NCI-H128 (cell line): Measurements from ENCODE around the gene GJA9.
A peak's percentile ranks its signal among the peaks of the same experiment; 100 is the strongest.
"Not testable (repeated sequence)": the region's sequence is repeated elsewhere in the genome, so short reads cannot be mapped to it uniquely, and the experiment has no call there.

Experiments
- DNase-seq: peaks from one replicate; lab custom pipeline; 2025; ENCODE audit not compliant: unreplicated experiment; lab: John Stamatoyannopoulos, UW

GJA9 gene

GRCh38 chr1:38875811-38876210 lies 5.6 kb downstream of the GJA9 start:
- no peak for DNase-seq

GRCh38 chr1:38873027-38873969 lies 8.1 kb downstream of the GJA9 start, which contains the start of gene MYCBP:
MYCBP (minus strand) TSS chr1:38873348; CDS start chr1:38873305, 43 bp downstream.
- DNase-seq = peak; percentile 90

- DNase-seq = no peak
Measured at GRCh38 chr1:38872401-38873026, 8.9 kb downstream of the GJA9 start.

DNA sequence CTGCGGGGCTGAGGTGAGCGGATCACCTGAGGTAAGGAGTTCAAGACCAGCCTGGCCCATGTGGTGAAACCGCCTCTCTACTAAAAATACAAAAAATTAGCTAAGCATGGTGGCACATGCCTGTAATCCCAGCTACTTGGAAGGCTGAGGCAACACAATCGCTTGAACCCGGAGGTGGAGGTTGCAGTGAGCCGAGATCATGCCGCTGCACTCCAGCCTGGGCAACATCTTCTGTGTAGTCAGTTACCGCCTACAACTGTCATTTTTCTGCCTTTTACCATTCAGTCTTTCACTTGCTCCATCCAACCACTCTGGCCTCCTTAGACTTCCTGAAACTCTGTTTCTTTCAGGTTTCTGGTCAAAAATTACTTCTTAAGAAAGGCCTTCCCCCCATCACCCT lies 10.4 kb downstream of the GJA9 start:
- no peak for DNase-seq

- no peak for DNase-seq
Measured at GRCh38 chr1:38867208-38867607, 14.2 kb downstream of the GJA9 start.

- DNase-seq = no peak
Measured at GRCh38 chr1:38865112-38865715, 16.2 kb downstream of the GJA9 start.

DNA sequence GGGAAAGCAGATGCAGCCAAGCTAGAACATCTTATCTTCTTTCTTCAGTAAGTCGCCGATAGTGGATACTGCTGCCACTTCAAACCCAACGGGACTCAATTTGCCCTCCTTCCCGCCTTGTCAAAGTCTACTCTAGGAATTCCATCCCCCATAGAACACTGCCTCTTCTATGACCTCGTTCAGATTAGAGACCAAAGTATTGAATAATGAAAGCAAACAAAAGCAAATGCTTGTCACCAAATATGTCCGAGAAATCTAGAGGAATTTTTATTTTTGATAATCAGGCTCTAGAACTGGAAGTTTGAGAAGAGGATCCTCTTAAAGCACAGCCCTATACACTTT lies 21.0 kb downstream of the GJA9 start:
- DNase-seq = no peak

DNA sequence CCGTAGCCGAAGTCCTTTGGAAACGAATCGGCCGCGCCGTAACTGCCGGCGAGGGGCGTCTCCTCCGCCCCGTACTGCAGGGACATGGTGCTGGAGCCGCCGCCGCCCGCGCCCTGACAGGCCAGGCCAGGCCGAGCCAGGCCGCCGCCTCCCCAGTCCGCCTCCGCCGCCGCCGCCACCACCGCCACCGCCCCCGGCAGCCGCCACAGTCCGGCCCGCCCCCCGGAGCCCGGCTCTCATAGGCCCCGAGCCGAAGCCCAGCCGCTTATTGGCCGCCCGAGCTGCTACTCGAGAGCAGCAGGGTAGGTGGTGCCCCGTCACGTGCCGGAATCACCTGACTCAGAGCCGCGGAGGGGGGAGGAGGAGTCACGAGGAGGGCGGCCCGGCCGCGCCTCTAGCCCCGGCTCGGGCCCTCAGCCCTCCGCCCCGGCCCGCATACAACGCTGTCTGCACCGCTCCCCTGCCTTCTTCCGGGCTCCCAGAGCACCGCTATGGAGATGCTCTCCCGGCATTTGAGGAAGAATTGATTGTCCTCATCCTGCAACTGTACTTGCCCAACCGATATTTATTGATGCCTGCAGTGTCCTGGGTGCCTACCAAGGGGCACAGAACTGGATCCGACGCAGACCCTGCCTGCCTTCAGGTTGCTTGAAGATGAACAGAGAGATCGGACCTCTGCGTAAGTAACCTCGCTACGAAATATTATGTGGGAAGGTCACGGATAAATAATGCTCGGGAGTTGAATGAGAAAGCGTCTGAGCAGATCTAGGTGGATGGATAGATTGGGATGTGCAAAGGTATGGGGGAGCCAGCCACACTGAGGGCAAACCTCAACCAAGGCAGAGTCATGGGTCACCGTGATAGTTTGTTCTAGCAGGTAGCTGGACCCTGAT lies 21.6 kb downstream of the GJA9 start, which contains the start of gene RRAGC:
RRAGC (minus strand) TSS at position 212 of the 893 bp plus-strand sequence; CDS start at position 86, 126 bp downstream.
- peak; percentile 98 for DNase-seq

GRCh38 chr1:38858833-38859560 lies 22.4 kb downstream of the GJA9 start:
- DNase-seq = peak; percentile 16

GRCh38 chr1:38852780-38853179 lies 28.6 kb downstream of the GJA9 start:
- DNase-seq = no peak

DNA sequence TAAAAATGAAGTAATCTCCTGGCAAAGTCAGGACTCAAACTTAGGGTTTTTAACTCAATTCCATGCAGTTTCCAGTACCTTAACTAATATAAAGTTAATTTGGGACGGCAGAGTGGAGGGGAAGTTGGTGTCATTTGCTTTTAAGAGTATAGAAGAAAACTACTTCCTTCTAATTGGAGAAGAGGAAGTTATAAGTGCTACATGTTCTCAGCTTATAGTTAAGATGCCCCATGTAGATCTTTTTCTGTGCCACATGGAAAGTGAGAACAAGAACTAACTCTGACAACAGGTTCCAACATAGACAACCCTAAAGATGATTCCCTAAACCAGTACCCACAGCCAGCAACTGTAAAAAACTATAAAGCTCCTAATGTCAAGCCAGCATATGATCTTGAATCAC lies 33.3 kb downstream of the GJA9 start:
- DNase-seq = no peak

DNA sequence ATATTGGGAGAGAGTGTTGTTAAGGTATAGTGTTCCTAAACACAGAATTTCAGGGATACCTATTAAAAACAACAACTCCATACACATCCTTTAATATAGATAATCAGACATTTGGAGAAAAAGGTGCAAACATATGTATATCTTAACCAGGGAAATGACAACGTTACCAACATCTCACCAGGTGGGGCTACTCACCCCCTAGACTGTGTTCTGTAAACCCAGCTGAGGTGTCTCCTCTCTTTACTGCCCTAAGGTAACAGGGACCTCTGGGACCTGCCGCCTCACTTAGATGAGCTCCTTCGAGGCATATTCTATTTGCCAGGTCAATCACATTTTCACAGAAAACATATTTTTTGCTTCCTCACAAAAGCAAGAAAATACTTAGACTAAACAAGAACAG lies 35.2 kb downstream of the GJA9 start:
- DNase-seq = no peak

- DNase-seq = not testable (repeated sequence)
Measured at GRCh38 chr1:38845088-38845487, 36.3 kb downstream of the GJA9 start.

DNA sequence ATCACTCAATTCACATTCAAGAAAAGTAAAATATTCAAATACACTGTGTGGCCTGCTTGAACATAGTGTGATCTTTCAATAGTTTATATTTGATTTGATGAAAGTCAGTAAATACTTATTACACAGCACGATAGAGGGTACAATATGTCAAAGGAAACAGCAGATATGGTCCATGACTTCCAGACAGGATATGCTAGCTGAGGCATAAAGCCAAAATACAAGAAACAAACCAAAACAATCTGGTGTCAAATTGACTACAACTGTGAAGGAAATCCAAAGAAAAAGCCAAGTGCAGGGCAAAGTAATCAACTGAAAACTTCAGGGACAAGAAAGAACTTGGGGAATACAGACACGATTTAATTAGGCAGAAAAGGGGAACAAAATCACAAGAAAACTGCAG lies 41.1 kb downstream of the GJA9 start:
- no peak for DNase-seq

DNA sequence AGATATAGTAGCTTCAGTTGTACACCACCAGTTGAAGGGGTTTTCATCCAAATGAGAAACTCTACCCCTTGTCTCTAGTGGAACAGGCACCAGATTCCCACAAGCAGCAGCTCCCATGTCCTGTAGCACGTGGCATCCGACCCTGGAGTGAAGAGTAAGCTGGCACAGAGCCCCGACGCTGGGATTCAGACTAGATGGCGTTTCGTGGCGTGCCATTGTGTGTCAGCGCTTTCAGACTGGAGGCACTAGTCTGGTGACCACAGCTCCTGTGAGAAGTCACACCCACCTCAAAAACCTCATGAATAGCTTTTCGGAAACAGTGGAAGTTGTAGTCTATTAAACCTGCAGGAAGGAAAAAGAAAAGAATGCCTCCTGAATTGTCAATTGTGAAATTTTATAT lies 42.0 kb downstream of the GJA9 start:
- DNase-seq = no peak

- not testable (repeated sequence) for DNase-seq
Measured at GRCh38 chr1:38836316-38836715, 45.1 kb downstream of the GJA9 start.

- peak; percentile 64 for DNase-seq
Measured at GRCh38 chr1:38834937-38835827, 46.2 kb downstream of the GJA9 start.

DNA sequence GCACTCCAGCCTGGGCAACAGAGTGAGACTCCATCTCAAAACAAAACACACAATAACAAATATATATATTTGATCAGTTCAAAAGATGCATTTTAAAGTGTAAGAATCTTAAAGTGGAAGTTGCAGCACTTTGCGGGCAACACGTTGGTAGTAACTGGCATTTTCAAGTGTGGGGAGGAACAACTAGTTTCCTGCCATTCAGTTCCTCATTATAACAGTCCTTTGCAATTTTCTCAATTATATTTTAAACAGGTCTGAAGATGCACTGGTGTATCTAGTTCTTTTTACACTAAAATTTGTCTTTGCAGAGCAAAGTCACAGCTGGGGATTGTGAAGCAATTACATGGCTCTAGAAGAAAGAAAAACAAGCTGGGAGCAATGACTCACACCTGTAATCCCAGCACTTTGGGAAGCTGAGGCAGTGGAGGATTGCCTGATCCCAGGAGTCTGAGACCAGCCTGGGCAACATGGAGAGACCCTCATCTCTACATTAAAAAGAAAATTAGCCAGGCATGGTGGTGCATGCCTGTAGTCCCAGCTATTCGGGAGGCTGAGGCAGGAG lies 47.1 kb downstream of the GJA9 start:
- DNase-seq = no peak

GRCh38 chr1:38833146-38833545 lies 48.2 kb downstream of the GJA9 start:
- no peak for DNase-seq
